NCI-H2227 treated with DMSO at 0.1 percent for 48 hours (cell line): ENCODE measurements around the gene INTS3.

Experiments
- DNase-seq: peaks from one replicate; lab custom pipeline; 2025; lab: John Stamatoyannopoulos, UW

Gene INTS3, protein sequence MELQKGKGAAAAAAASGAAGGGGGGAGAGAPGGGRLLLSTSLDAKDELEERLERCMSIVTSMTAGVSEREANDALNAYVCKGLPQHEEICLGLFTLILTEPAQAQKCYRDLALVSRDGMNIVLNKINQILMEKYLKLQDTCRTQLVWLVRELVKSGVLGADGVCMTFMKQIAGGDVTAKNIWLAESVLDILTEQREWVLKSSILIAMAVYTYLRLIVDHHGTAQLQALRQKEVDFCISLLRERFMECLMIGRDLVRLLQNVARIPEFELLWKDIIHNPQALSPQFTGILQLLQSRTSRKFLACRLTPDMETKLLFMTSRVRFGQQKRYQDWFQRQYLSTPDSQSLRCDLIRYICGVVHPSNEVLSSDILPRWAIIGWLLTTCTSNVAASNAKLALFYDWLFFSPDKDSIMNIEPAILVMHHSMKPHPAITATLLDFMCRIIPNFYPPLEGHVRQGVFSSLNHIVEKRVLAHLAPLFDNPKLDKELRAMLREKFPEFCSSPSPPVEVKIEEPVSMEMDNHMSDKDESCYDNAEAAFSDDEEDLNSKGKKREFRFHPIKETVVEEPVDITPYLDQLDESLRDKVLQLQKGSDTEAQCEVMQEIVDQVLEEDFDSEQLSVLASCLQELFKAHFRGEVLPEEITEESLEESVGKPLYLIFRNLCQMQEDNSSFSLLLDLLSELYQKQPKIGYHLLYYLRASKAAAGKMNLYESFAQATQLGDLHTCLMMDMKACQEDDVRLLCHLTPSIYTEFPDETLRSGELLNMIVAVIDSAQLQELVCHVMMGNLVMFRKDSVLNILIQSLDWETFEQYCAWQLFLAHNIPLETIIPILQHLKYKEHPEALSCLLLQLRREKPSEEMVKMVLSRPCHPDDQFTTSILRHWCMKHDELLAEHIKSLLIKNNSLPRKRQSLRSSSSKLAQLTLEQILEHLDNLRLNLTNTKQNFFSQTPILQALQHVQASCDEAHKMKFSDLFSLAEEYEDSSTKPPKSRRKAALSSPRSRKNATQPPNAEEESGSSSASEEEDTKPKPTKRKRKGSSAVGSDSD

DNA sequence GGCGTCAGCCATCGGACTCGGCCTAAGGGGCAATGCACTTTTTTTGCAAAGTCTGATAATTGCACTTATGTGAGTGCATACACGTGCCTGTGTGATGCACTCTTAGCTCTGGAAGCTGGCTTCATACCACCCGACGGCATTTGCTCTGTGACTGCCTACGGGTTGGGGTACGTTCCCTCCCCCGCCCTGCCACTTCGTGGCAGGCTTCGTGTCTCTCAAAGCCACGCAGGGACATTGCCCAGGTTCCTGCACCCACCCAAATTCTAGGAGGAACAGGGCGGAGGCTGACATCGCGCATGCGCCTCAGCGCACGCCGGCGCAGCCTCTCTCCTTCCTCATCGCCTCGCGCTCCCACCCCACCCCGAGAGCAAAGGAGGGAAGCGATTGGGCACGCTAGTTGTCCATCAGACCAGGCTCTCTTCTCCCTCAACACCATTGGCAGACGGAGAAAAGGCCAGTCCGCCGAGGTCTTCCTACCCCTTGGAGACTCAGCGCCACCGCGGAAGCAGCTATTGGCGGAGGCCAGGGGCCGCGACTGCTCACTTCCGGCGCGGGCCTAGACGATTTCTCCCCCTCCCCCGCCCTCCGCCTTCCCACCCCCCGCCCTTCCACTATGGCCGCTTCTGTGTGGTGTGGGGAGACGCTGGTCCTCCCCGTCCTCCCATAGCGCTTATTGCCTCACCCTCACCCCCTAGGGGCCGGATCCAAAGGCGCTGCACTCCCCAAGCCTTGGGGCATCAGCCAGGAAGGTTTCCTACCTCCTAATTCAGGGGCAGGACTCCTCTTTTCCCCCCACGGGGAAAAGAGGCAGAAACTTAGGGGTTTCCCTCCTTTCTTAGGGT is at the start of gene INTS3:
Gene INTS3 (plus strand): TSS at position 588 of the 842 bp plus-strand sequence. CDS start 585 bp downstream, outside the sequence.
- DNase-seq = peak; percentile 99

DNA sequence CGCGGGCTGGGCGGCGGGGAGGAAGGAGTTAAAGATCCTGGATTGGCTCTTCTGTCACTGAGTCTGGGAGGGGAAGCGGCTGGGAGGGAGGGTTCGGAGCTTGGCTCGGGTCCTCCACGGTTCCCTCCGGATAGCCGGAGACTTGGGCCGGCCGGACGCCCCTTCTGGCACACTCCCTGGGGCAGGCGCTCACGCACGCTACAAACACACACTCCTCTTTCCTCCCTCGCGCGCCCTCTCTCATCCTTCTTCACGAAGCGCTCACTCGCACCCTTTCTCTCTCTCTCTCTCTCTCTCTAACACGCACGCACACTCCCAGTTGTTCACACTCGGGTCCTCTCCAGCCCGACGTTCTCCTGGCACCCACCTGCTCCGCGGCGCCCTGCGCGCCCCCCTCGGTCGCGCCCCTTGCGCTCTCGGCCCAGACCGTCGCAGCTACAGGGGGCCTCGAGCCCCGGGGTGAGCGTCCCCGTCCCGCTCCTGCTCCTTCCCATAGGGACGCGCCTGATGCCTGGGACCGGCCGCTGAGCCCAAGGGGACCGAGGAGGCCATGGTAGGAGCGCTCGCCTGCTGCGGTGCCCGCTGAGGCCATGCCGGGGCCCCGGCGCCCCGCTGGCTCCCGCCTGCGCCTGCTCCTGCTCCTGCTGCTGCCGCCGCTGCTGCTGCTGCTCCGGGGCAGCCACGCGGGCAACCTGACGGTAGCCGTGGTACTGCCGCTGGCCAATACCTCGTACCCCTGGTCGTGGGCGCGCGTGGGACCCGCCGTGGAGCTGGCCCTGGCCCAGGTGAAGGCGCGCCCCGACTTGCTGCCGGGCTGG is 49.1 kb upstream of the INTS3 start, which contains the start of gene NPR1:
Gene NPR1 (plus strand): TSS at position 170 of the 818 bp plus-strand sequence. CDS start 421 bp downstream, at position 591.
- DNase-seq = no peak

DNA sequence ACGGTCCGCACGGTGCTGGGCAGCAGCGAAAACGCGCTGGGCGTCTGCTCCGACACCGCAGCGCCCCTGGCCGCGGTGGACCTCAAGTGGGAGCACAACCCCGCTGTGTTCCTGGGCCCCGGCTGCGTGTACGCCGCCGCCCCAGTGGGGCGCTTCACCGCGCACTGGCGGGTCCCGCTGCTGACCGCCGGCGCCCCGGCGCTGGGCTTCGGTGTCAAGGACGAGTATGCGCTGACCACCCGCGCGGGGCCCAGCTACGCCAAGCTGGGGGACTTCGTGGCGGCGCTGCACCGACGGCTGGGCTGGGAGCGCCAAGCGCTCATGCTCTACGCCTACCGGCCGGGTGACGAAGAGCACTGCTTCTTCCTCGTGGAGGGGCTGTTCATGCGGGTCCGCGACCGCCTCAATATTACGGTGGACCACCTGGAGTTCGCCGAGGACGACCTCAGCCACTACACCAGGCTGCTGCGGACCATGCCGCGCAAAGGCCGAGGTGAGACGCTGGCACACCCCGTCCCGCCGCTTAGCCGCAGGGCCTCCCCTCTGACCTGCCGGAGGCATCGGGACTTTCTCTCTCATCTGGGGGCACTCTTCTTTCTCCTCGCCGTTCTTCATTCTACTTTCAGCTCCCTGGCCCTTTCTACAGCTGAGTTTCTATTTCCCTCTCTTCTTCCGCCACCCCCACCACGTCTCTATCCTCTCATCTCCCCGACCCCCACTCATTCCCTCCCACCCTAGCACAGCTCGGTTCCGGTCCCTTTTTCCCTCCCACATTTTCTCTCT is 48.3 kb upstream of the INTS3 start:
- DNase-seq = peak; percentile 6

DNA sequence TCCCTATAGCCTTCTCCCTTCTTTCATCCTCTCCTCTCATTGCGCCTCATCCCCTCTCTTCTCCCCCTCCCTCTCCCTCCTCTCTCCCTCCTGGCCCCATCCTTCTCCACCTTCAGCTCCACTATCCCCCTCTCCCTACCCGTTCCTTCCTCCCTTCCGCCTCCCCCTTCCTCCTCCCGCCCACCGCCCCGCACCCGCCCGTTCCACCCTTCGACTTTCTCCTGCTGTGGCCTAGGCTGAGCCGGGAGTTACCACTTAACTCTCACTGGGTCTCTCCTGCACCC is 47.8 kb upstream of the INTS3 start:
- DNase-seq = no peak

DNA sequence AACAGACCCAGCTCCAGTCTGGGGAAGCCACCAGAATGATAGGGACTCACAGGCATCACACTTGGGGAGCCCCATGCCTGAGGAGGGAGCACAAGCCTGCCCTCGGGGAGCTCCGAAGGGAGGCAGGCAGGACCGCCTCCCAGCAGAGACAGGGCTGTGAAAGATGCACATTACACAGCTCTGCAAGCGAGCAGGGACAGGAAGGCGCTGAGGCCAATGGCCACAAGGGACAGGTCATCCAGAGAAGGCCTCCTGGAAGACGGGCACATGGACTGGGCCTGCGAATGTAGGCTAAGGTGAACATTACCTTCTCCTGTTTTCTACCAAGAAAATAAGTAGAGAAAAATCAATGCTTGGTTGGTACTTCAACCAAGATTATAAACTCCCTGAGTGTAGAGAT is 45.1 kb upstream of the INTS3 start:
- DNase-seq = no peak

DNA sequence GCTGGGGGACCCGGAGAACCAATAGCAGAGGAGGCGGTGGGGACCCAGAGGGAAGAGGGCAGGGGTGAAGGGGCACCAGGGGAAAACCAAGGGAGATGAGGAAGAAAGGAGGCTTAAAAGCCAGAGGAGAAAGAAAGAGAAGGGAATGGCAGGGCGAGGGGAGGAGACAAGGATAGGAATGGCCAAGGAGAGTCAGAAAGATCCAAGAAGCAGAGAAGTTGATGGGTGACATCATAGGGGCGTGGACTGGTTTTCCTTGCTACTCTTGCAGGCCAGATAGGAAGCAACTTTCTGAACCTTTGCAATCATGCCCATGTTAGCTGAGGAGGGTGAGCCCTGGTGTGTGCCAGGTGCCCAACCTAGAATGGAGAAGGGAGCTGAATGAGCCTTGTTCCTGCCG is 44.0 kb upstream of the INTS3 start:
- no peak for DNase-seq

DNA sequence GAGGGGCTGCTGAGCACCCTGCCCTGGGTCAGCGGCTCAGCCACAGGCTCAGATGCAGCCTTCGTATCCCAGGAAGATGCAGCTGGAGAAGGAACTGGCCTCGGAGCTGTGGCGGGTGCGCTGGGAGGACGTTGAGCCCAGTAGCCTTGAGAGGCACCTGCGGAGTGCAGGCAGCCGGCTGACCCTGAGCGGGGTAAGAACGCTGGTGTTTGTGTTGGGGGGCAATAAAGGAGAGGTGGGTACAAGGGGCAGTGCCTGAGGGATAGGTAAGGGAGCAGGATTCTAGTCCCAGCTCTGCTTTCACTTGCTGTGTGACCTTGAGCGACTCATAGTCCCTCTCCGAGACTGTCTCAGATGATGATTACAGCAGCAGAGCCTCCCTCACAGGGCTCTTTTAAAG is 43.0 kb upstream of the INTS3 start:
- DNase-seq = no peak

DNA sequence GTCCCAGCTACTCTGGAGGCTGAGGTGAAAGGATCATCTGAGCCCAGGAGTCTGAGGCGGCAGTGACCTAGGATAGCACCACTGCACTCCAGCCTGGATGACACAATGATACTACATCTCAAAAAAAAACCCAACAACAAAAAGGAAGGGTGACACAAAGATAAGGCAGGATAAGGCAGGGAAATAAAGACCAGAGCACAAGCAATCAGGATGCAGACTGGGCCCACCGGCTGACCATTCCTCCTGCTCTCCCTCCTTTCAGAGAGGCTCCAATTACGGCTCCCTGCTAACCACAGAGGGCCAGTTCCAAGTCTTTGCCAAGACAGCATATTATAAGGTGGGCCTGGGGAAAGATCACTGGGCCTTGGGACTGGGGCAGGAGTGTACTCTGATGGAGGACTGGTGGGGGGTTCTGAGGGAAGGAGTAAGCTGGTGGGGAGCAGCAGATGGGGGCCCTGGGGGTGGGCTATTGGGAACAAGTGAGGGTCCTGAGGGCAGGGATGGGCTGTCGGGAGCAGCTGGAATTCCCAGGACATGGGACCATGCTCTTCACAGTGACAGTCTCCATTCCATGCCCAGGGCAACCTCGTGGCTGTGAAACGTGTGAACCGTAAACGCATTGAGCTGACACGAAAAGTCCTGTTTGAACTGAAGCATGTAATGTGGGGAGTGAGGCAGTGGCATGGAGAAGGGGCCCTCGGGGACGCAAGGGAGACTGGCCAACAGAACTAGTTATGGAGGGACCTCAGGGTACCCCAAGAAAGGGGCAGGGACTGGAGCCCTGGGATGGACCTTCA is 42.1 kb upstream of the INTS3 start:
- no peak for DNase-seq

DNA sequence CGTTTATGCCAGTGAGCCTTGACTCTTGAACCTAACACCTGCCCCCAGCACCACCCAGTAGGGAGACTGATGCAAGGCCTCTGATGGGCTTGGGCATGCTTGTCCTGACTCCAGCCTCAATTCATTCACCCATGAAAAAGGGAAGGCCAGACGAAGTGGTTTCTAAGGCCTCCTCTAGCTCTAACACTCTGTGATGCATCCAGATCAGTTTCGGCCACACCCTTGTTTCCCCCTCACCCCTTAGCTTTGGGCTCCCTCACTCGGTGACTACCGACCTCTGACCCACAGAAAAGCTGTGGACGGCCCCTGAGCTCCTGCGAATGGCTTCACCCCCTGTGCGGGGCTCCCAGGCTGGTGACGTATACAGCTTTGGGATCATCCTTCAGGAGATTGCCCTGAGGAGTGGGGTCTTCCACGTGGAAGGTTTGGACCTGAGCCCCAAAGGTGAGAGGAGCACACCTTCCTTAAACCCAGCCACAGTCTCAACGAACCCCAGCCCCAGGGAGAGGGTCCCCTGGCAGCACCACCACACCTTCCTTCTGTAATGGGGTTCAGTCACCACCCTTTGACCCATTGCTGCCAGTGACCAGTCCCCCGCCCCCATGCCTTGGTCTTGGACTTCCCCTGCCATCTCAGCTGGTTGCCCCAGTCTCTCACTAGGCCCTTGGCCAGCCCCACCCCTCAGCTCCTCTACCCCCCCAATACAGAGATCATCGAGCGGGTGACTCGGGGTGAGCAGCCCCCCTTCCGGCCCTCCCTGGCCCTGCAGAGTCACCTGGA is 40.3 kb upstream of the INTS3 start:
- DNase-seq = no peak

DNA sequence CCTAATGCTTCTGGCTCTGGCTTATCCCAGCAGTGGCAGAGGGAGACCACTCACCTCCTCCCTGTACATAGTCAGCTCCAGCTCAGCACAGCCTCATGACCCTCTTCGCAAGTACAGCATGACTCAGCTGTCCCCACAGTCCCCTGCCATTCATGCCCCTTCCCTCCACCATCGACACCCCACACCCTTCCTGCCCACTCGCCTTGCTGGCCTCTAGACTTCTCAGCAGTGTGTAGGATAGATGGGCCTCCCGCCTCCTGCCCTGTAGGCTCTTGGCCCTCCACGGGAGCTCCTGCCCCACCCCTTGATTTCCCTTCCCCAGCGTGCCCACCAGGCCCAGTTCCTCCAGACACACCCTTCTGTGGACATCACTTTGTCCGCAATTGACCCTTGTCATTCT is 39.6 kb upstream of the INTS3 start:
- DNase-seq = no peak

DNA sequence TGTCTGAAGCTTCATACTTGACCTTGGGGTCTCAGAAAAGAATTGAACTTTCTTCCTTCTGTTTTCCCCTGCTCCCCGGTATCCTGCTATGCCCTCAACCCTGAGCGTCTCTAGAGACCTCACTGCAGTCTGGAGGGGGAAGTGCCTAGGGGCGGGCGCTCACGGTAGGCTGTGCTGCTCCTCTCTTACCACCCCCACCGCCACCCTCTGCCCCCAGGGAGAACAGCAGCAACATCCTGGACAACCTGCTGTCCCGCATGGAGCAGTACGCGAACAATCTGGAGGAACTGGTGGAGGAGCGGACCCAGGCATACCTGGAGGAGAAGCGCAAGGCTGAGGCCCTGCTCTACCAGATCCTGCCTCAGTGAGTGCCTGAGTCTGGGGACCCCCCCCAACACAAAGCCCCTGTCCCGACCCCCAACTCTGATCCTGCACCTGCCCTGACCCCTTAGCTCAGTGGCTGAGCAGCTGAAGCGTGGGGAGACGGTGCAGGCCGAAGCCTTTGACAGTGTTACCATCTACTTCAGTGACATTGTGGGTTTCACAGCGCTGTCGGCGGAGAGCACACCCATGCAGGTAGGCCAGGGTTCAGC is 39.0 kb upstream of the INTS3 start:
- DNase-seq = no peak

DNA sequence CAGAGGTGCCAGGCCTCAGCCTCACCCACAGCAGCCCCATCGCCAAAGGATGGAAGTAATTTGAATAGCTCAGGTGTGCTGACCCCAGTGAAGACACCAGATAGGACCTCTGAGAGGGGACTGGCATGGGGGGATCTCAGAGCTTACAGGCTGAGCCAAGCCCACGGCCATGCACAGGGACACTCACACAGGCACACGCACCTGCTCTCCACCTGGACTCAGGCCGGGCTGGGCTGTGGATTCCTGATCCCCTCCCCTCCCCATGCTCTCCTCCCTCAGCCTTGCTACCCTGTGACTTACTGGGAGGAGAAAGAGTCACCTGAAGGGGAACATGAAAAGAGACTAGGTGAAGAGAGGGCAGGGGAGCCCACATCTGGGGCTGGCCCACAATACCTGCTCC is 34.4 kb upstream of the INTS3 start:
- no peak for DNase-seq

DNA sequence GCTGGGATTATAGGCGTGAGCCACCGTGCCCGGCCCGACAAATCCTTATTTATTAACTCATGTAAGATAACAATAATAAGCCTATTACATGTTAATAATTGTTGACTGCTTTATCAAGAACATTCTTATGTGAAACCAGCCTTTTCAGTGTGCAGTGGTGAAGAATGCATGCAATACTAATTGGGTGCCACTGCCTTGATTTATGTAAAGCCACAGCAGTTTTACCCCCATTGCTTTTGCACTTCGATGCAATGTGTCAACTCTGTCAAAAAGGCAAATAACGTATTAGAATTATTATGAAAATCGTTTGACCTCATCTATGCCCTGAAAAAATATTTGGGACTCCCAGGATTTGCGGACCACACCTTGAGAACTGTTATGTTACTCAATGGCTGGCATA is 31.1 kb upstream of the INTS3 start:
- no peak for DNase-seq

DNA sequence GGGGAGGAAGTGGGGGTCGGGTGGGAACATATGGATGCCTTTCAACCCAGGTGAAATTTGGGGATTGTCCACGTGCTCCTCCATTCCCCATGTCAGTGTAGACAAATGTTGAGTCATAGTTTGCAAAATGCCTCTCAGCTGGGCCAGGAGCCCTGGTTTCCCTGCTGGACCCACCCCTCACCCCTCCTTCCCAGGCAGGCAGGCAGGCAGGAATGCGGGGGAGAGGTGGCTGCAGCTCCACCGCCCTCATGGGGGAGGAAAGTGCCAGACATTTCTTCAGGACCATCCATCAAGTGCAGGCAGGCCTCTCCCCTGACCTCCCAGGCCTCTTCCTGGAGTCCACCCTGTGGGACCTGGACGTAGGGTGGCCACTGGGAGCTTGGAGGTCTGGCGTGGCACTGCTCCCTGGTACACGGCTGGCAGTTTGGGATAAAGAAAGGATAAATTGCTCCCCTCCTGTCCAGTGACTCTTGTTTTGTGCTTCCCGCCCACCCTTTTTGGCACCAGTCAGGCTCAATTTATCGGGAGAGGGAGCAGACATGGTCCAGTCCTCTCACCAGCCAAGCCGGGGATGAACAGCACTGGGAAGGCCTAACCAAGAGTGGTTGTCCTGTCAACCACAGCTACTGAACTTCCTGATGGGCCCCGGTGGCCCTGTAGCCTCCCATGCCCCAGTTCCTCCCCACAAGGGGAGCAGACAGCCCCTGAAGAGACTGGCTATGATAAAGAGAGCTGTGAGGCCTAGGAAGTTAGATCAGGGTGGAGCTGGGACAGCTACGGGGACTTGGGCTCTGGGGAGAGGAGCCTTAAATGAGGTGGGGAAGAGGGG is 30.4 kb upstream of the INTS3 start:
- no peak for DNase-seq

DNA sequence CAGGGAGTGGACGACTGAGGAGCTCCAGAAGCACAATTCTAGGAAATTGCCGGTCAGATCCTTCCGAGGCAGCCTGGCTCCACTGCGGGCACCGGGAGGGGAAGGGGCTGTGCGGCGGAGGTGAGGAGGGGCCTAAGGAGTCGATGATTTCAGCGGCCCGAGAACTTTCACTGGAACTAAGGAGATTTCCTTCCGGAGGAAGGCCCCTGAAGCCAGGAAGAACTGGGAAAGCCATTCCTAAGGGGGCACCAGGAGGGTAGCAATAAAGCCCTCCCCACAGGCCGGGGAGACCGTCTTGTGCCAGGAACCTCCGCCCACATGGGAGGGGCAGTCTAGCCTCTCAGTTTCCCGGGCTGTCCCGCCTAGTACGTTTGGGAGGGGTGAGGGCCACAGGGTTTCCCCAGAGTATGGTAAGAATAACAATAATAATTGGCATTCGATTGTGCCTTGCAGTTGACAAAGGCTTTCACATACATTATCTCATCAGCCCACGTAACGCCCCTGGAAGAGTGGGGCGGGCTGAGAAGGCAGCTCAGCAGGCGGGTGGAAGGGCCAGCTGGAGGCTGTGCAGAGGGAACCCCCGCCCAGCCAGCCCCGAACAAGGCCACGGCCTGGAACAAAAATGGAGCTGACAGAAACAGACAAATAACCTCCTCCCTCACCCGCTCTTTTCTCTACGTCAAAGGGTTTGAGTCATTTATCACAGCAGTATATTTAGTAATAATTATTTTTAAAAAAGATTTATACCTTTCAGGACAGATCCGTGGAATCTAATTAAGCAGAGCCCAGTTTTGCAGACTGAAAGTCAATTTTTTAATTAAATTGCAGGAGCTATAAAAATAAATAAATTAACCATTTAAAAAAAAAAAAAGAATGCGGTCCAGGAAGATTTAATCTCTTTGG is 29.6 kb upstream of the INTS3 start:
- DNase-seq = peak; percentile 69
